Measurements from ENCODE around the gene OR5AP2. TPM values are rescaled to one million over a fixed set of nuclear protein-coding genes. Genes with fewer than 3 reads are reported as not detected.
A peak's percentile ranks its signal among the peaks of the same experiment; 100 is the strongest.
"Not testable (repeated sequence)": the region's sequence is repeated elsewhere in the genome, so short reads cannot be mapped to it uniquely, and the experiment has no call there.

OR5AP2 gene
- not detected for polyA plus RNA-seq (2013, experiment 1 of 2; ENCODE audit: insufficient read length)
- polyA plus RNA-seq (2013, experiment 2 of 2; ENCODE audit: insufficient read length): not detected

- no peak for DNase-seq
Measured at GRCh38 chr11:56642339-56642738, at the start of gene OR5AP2. TSS of gene OR5AP2 (minus strand) at chr11:56642439. CDS start at chr11:56642439, 0 bp downstream.

GRCh38 chr11:56691179-56691578, 48.9 kb upstream of the OR5AP2 start:
- not testable (repeated sequence) for DNase-seq

GRCh38 chr11:56688554-56689100, 46.4 kb upstream of the OR5AP2 start:
- no peak for DNase-seq

GRCh38 chr11:56670984-56671383, 28.7 kb upstream of the OR5AP2 start:
- DNase-seq: no peak

- DNase-seq: no peak
Measured at GRCh38 chr11:56663386-56663785, 21.1 kb upstream of the OR5AP2 start, which contains the start of gene OR5AR1. TSS of gene OR5AR1 (plus strand) at chr11:56663686. CDS start at chr11:56663686, 0 bp downstream.

- DNase-seq: no peak
Measured at GRCh38 chr11:56659755-56660154, 17.5 kb upstream of the OR5AP2 start.

GRCh38 chr11:56637500-56637899, 4.7 kb downstream of the OR5AP2 start:
- DNase-seq: no peak

GRCh38 chr11:56636861-56637260, 5.4 kb downstream of the OR5AP2 start:
- DNase-seq: no peak

- DNase-seq: no peak
Measured at GRCh38 chr11:56632329-56632728, 9.9 kb downstream of the OR5AP2 start.

GRCh38 chr11:56625946-56626345, 16.3 kb downstream of the OR5AP2 start:
- peak; percentile 1 for DNase-seq

GRCh38 chr11:56624661-56625110, 17.6 kb downstream of the OR5AP2 start:
- peak; percentile 33 for DNase-seq

GRCh38 chr11:56611174-56611573, 31.1 kb downstream of the OR5AP2 start:
- no peak for DNase-seq

GRCh38 chr11:56592088-56592717, 50.0 kb downstream of the OR5AP2 start:
- DNase-seq: not testable (repeated sequence)
